Measurements from ENCODE around the gene MORN5.
"Not testable (repeated sequence)": the region's sequence is repeated elsewhere in the genome, so short reads cannot be mapped to it uniquely, and the experiment has no call there.

The MORN5 gene

GRCh38 chr9:122159026-122159924 lies at the start of gene MORN5, which contains the start of gene NDUFA8:
Gene MORN5, plus strand, starts transcription at chr9:122159908. Its CDS starts 65 bp downstream, at chr9:122159973.
Gene NDUFA8, minus strand, starts transcription at chr9:122159779. Its CDS starts 102 bp downstream, at chr9:122159677.
- peak; percentile 85 to 88 for DNase-seq (ENCODE audit: low read depth in 2 of 2, low spot score in 1 of 2)

- no peak for DNase-seq (ENCODE audit: low read depth in 2 of 2, low spot score in 1 of 2)
Observed at GRCh38 chr9:122110100-122110833, 49.4 kb upstream of the MORN5 start.

- no peak for DNase-seq (ENCODE audit: low read depth in 2 of 2, low spot score in 1 of 2)
Observed at GRCh38 chr9:122111413-122112085, 48.2 kb upstream of the MORN5 start.

- no peak for DNase-seq (ENCODE audit: low read depth in 2 of 2, low spot score in 1 of 2)
Observed at GRCh38 chr9:122112238-122112637, 47.5 kb upstream of the MORN5 start.

GRCh38 chr9:122113574-122113973 lies 46.1 kb upstream of the MORN5 start:
- DNase-seq (ENCODE audit: low read depth in 2 of 2, low spot score in 1 of 2) = no peak

- no peak for DNase-seq (ENCODE audit: low read depth in 2 of 2, low spot score in 1 of 2)
Observed at GRCh38 chr9:122115176-122116035, 44.3 kb upstream of the MORN5 start.

GRCh38 chr9:122116040-122116439 lies 43.7 kb upstream of the MORN5 start:
- DNase-seq (ENCODE audit: low read depth in 2 of 2, low spot score in 1 of 2) = no peak

GRCh38 chr9:122116448-122117173 lies 43.1 kb upstream of the MORN5 start:
- DNase-seq (ENCODE audit: low read depth in 2 of 2, low spot score in 1 of 2) = no peak

- not testable (repeated sequence) for DNase-seq (ENCODE audit: low read depth in 2 of 2, low spot score in 1 of 2)
Observed at GRCh38 chr9:122117241-122117640, 42.5 kb upstream of the MORN5 start.

- DNase-seq (ENCODE audit: low read depth in 2 of 2, low spot score in 1 of 2) = no peak
Observed at GRCh38 chr9:122118343-122119165, 41.2 kb upstream of the MORN5 start.

GRCh38 chr9:122119166-122119521 lies 40.6 kb upstream of the MORN5 start:
- no peak for DNase-seq (ENCODE audit: low read depth in 2 of 2, low spot score in 1 of 2)

- no peak for DNase-seq (ENCODE audit: low read depth in 2 of 2, low spot score in 1 of 2)
Observed at GRCh38 chr9:122119721-122120120, 40.0 kb upstream of the MORN5 start.

GRCh38 chr9:122120316-122121071 lies 39.2 kb upstream of the MORN5 start:
- no peak for DNase-seq (ENCODE audit: low read depth in 2 of 2, low spot score in 1 of 2)

- DNase-seq (ENCODE audit: low read depth in 2 of 2, low spot score in 1 of 2) = no peak
Observed at GRCh38 chr9:122121391-122121790, 38.3 kb upstream of the MORN5 start.

GRCh38 chr9:122121931-122122330 lies 37.8 kb upstream of the MORN5 start:
- no peak for DNase-seq (ENCODE audit: low read depth in 2 of 2, low spot score in 1 of 2)

GRCh38 chr9:122122468-122122867 lies 37.2 kb upstream of the MORN5 start:
- DNase-seq (ENCODE audit: low read depth in 2 of 2, low spot score in 1 of 2) = no peak

- DNase-seq (ENCODE audit: low read depth in 2 of 2, low spot score in 1 of 2) = peak; percentile 44 to 67
Observed at GRCh38 chr9:122122903-122123632, 36.6 kb upstream of the MORN5 start.

- DNase-seq (ENCODE audit: low read depth in 2 of 2, low spot score in 1 of 2) = no peak
Observed at GRCh38 chr9:122124048-122124447, 35.7 kb upstream of the MORN5 start.
